GM18499 (cell line): ENCODE results near the gene NEDD4.
"Not testable (repeated sequence)": the region's sequence is repeated elsewhere in the genome, so short reads cannot be mapped to it uniquely, and the experiment has no call there.

Experiments
- ATAC-seq: cut with Tn5 transposase; IDR thresholded peaks from one replicate; pipeline ENCODE4 v1.9.1; 2021; ENCODE audit warnings: moderate number of reproducible peaks; ENCODE audit not compliant: insufficient read depth, unreplicated experiment

Gene NEDD4

GRCh38 chr15:55846116-55846707 lies 147.2 kb downstream of the NEDD4 start:
- no peak for ATAC-seq

GRCh38 chr15:55842897-55843296 lies 150.5 kb downstream of the NEDD4 start:
- not testable (repeated sequence) for ATAC-seq

- ATAC-seq: no peak
These were observed 157.5 kb downstream of the NEDD4 start for GRCh38 chr15:55835866-55836265.

GRCh38 chr15:55834331-55834730 lies 159.1 kb downstream of the NEDD4 start:
- ATAC-seq: no peak

- ATAC-seq: no peak
These were observed 163.6 kb downstream of the NEDD4 start for GRCh38 chr15:55829826-55830225.

GRCh38 chr15:55827955-55828354 lies 165.5 kb downstream of the NEDD4 start:
- no peak for ATAC-seq

GRCh38 chr15:55827204-55827603 lies 166.2 kb downstream of the NEDD4 start:
- no peak for ATAC-seq

- no peak for ATAC-seq
These were observed 168.4 kb downstream of the NEDD4 start for GRCh38 chr15:55824857-55825613.

- ATAC-seq: no peak
These were observed 169.6 kb downstream of the NEDD4 start for GRCh38 chr15:55823699-55824340.

GRCh38 chr15:55823191-55823670 lies 170.2 kb downstream of the NEDD4 start:
- ATAC-seq: no peak

- ATAC-seq: not testable (repeated sequence)
These were observed 171.7 kb downstream of the NEDD4 start for GRCh38 chr15:55821740-55822139.

- ATAC-seq: no peak
These were observed 173.4 kb downstream of the NEDD4 start for GRCh38 chr15:55820043-55820442.

- ATAC-seq: no peak
These were observed 173.9 kb downstream of the NEDD4 start for GRCh38 chr15:55819397-55820034.

GRCh38 chr15:55816017-55816416 lies 177.4 kb downstream of the NEDD4 start:
- no peak for ATAC-seq

GRCh38 chr15:55802600-55803376 lies 190.6 kb downstream of the NEDD4 start:
- no peak for ATAC-seq

- no peak for ATAC-seq
These were observed 193.2 kb downstream of the NEDD4 start for GRCh38 chr15:55800216-55800615.

- ATAC-seq: no peak
These were observed 193.9 kb downstream of the NEDD4 start for GRCh38 chr15:55799291-55800212.

- no peak for ATAC-seq
These were observed 197.0 kb downstream of the NEDD4 start for GRCh38 chr15:55796321-55796965.

GRCh38 chr15:55795031-55795430 lies 198.4 kb downstream of the NEDD4 start:
- no peak for ATAC-seq
